ENCODE measurements around the gene LAMA2. TPM values are rescaled to one million over a fixed set of nuclear protein-coding genes. Genes with fewer than 3 reads are reported as not detected.
A peak's percentile ranks its signal among the peaks of the same experiment; 100 is the strongest.

LAMA2 gene
- polyA plus RNA-seq, 3 donors = not detected

DNA sequence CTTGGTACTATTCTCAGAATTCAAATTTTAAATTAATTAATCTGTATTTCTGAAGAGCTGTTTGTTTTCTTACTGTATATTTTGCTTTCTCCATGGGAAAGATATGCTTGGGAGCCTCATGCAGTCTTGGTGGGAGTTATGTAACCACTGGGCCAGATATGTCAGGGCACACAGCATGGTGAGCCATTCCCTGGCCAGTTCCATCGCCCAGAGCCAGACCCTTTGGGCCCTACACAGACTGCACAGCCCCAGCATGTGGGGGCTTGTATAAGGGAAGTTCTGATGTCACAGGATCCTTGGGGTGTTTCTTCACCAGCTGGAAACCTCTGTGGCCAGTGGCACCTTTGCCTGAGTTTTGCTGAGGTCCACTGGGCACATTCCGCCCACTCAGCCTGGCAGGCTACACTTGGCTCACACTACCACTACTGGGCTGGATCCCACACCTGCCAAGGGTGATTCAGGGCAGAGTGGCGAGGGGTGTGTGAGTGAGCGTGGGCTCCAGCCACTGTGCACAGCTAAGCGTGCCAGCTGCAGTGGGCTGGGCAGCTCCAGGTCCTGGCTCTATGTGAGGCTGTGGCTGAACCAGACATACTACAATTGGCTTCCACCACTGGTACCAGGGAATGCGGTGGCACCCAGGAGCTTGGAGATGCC is 533.5 kb downstream of the LAMA2 start:
- Mint-ChIP-seq H3K36me3 (no peaks in the 10 kb centered on the region), H3K9me3 (peaks cover 0 to 4% (median 0%) of the 10 kb centered on the region in 7 donors), H3K27ac (no peak overlapping the region), H3K27me3 (ENCODE audit: low read depth in 3 of 3) (peaks cover 2 to 3% (median 2%) of the 10 kb centered on the region in 3 donors), H3K4me3 (no peak overlapping the region), H3K4me1 (no peaks in the 10 kb centered on the region)
- no peak overlapping the region for H3K4me3 ChIP-seq (replicated peaks in 1 of 3; ENCODE audit: low read depth in 2 of 3, low read length in 3 of 3)
- intact Hi-C loops (cut with micrococcal nuclease) = no loop called here
- H2AFZ ChIP-seq (ENCODE audit: insufficient read depth, low read depth, low read length, poor library complexity, severe bottlenecking) = no peak overlapping the region
- no peaks in the 10 kb centered on the region for H3K27me3 ChIP-seq (ENCODE audit: control insufficient read depth in 2 of 2, insufficient read depth in 2 of 2, low read length in 2 of 2)
- no peak for DNase-seq
- no peaks in the 10 kb centered on the region for H3K79me2 ChIP-seq (ENCODE audit: insufficient read depth, low read length)
- H3K36me3 ChIP-seq (replicated peaks in 1 of 2; ENCODE audit: control insufficient read depth in 1 of 2, insufficient read depth in 2 of 2, low read length in 2 of 2) = no peaks in the 10 kb centered on the region
- no peak overlapping the region for H3K9ac ChIP-seq (ENCODE audit: insufficient read depth, low read length, poor library complexity, severe bottlenecking)
- H3K9me3 ChIP-seq (replicated peaks in 1 of 2; ENCODE audit: control insufficient read depth in 1 of 2, insufficient read depth in 1 of 2, low read length in 2 of 2) = no peaks in the 10 kb centered on the region
- no peaks in the 10 kb centered on the region for H3K4me1 ChIP-seq (ENCODE audit: control insufficient read depth in 1 of 2, insufficient read depth in 2 of 2, low read length in 2 of 2)
- H3K4me2 ChIP-seq (replicated peaks; ENCODE audit: extremely low read depth, low read length, poor library complexity, severe bottlenecking) = no peak overlapping the region
- WGBS (ENCODE audit: insufficient coverage) = 92% methylated on average over 3 of the region's 6 CpGs
- H3K27ac ChIP-seq (ENCODE audit: low read depth in 1 of 2, low read length in 2 of 2) = no peak overlapping the region
- H4K20me1 ChIP-seq (ENCODE audit: insufficient read depth, low read length) = no peaks in the 10 kb centered on the region
- no peak for TF ChIP-seq CTCF (IDR thresholded peaks at IDR 0.05)

GRCh38 chr6:129417416-129418086 is 534.6 kb downstream of the LAMA2 start:
- H4K20me1 ChIP-seq (ENCODE audit: insufficient read depth, low read length) = no peaks in the 10 kb centered on the region
- Mint-ChIP-seq H3K27ac (peak overlapping the region in 3 of 7 donors; percentile 29 to 52 (median 47)), H3K27me3 (ENCODE audit: low read depth in 3 of 3) (peaks cover 2 to 3% (median 3%) of the 10 kb centered on the region in 3 donors), H3K9me3 (peaks cover 0 to 4% (median 0%) of the 10 kb centered on the region in 7 donors), H3K4me1 (no peaks in the 10 kb centered on the region), H3K4me3 (no peak overlapping the region), H3K36me3 (no peaks in the 10 kb centered on the region)
- H3K27me3 ChIP-seq (ENCODE audit: control insufficient read depth in 2 of 2, insufficient read depth in 2 of 2, low read length in 2 of 2) = no peaks in the 10 kb centered on the region
- DNase-seq = no peak
- intact Hi-C loops (cut with micrococcal nuclease) = no loop called here
- H3K9ac ChIP-seq (ENCODE audit: insufficient read depth, low read length, poor library complexity, severe bottlenecking) = no peak overlapping the region
- no peaks in the 10 kb centered on the region for H3K36me3 ChIP-seq (replicated peaks in 1 of 2; ENCODE audit: control insufficient read depth in 1 of 2, insufficient read depth in 2 of 2, low read length in 2 of 2)
- H3K4me2 ChIP-seq (replicated peaks; ENCODE audit: extremely low read depth, low read length, poor library complexity, severe bottlenecking) = no peak overlapping the region
- WGBS (ENCODE audit: insufficient coverage) = 95% methylated on average over 5 of the region's 8 CpGs
- no peak overlapping the region for H3K27ac ChIP-seq (ENCODE audit: low read depth in 1 of 2, low read length in 2 of 2)
- H3K79me2 ChIP-seq (ENCODE audit: insufficient read depth, low read length) = no peaks in the 10 kb centered on the region
- H3K4me3 ChIP-seq (replicated peaks in 1 of 3; ENCODE audit: low read depth in 2 of 3, low read length in 3 of 3) = no peak overlapping the region
- no peak overlapping the region for H2AFZ ChIP-seq (ENCODE audit: insufficient read depth, low read depth, low read length, poor library complexity, severe bottlenecking)
- H3K4me1 ChIP-seq (ENCODE audit: control insufficient read depth in 1 of 2, insufficient read depth in 2 of 2, low read length in 2 of 2) = no peaks in the 10 kb centered on the region
- H3K9me3 ChIP-seq (replicated peaks in 1 of 2; ENCODE audit: control insufficient read depth in 1 of 2, insufficient read depth in 1 of 2, low read length in 2 of 2) = no peaks in the 10 kb centered on the region
- TF ChIP-seq CTCF (IDR thresholded peaks at IDR 0.05) = no peak
